Activated naive CD4-positive, alpha-beta T cell treated with Interleukin-2 at 50 U/mL for 16 hours (primary cell): ENCODE data around the gene RHOF.

Source experiments
- DNase-seq: peaks from one replicate; pipeline ENCODE4 v3.0.0-alpha.2; 2020

The RHOF gene

DNA sequence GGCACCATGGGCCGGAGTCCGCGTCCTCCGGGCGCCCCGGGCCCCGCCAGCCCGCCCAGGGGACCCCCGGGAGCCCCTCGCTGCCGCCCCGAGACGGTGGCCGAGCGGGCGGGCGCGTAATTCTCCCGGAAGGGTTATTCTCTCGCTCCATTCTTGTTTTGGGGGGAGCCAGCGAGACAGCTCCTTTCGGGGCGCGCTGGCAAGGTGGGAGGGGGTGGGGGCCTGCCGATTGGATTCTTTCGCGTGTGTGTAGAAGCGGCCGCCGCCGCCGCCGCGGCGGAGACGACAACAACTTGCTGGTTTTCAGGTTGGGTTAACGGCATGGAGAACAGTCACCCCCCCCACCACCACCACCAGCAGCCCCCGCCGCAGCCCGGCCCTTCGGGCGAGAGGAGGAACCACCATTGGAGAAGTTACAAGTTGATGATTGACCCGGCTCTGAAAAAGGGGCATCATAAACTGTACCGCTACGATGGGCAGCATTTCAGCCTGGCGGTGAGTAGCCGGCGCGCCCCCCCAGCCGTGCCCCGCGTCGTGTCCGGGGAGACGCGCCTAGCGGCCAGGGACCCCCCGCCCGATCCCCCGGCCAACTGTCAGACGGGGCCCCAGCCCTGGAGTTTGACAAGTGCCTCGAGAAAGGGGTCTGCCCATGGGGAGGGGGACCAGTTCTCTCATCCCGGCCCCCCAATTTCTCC, 11.1 kb upstream of the RHOF start:
- DNase-seq, result peak; percentile 68

DNA sequence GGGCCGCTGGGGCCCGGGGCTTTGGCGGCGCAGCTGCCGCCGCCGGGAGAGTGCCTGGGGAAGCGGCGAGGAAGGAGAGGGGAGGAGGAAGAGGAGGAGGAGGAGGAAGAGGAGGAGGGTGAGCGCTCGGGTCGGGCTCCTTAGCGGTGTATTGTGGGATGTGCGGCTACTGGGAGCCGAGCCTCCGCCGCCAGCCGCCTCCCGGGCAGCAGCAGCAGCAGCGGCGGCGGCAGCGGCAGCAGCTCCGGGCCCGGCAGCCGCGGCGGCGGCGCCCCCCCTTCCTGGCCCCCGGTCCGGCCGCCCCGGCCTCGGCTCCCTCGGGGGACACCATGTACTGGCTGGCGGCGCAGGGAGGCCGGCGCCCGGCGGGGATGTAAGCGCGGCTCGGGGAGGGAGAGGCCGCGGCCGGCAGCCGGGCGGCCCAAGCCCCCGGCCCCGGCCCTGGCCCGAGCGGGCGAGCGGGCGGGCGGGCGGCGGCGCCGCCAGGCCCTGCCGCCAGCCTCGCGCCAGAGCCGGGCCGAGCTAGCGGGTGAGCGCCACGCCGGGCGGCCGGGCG, 10.5 kb upstream of the RHOF start, which contains the start of gene SETD1B:
Gene SETD1B, plus strand, starts transcription at position 149 of the 556 bp plus-strand sequence. CDS start 729 bp downstream, outside the sequence.
- DNase-seq, result peak; percentile 59

DNA sequence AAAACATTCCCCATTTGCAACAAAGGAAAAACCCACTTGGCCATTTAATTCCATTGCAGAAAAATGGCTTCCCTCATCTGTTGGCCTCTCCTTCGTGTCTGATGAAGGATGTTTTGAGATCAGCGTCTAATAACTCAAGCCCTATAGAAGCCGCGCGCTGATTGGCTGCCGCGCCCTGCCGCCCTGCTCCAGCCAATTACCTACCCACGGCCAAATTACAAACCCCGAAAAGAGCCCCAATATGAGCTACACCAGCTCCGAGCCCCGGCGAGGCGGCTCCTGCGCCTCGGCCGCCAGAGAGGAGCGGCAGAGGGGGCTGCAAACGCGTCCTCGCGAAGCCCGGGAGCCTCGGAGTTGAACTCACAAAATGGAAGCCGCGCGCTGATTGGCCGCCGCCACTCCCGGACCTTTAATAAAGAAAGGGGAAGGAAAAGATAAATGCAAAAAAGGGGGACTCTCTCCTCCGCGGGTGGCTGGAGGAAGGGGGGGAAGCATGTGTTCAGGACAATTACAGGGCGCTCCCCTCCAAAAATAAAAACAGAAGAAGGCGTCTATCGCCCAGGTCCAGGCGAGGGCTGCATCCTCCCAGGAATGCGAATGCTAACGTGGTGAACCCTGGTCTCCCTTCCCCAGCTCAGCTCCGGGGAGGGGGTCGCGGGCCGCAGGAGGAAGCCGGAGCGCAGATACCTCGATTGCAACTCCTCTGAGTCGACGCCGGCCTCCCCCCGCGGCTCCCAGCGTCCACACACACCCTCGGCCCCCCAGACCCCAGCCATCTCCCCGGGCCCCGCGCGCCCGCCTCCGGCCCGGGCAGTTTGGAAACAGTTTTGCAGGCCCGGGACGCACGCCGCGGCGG, 9.6 kb upstream of the RHOF start:
- DNase-seq, result peak; percentile 88

DNA sequence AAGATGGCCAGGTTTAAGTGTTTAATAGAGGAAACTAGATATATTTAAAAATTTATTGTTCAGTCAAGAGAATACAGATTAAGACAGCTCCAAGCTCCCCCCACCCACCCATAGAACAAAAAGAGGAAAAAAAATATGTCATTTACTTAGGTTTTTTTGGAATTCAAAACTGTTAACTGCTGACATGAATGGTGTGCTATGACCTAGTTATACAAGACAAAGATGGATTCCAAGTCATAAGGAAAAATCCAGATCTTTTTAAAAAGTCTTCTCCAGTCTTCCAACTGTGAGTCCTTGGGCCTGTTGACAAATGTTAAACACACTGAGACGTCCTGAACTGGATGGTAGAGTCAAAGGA, 9.0 kb upstream of the RHOF start:
- no peak for DNase-seq

DNA sequence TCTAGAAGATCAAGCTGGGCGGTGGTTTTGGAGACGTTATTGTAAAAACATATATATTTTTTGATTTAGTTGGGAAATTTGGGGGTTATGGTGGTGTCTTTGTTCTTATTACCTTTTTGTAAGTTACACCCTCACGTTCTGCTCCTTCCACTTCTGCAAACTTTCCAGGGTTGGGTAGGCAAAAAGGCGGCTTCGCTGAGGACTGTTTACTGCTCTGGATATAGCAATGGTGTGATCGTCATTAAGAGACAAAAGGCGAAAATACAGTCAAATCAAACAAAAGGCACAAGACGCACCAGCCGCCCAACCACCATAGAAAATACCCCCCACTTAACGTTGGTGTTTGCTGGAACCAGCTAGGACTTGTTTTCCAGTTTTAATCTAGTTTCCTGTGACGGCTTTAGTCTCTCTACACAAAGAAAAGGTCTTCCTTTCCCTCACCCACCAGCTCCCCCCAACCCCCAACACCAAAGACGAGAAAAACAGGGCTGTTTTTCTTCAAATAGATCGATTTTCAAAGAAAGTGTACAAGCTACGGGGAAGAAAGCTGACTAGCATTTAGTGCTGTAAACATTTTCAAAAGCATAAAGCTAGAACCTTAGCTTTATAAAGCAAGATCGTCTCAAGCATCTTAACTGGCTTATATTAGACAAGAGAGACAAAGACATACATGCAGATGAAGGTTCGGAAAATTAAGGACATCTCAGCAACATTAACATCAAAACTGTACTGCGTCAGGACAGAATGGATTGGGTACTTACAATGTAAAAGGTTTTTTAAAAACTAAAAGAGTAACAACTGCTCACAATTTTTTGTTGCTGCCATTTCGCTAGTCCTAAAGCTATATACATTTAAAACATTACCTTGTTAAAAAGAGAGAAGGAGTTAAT, 8.4 kb upstream of the RHOF start:
- peak; percentile 41 for DNase-seq

- DNase-seq, result peak; percentile 74
These were observed 7.5 kb upstream of the RHOF start for GRCh38 chr12:121800694-121801594.

- DNase-seq, result peak; percentile 81
These were observed 6.6 kb upstream of the RHOF start for GRCh38 chr12:121799842-121800693.

- peak; percentile 65 for DNase-seq
These were observed 5.8 kb upstream of the RHOF start for GRCh38 chr12:121799156-121799841.

DNA sequence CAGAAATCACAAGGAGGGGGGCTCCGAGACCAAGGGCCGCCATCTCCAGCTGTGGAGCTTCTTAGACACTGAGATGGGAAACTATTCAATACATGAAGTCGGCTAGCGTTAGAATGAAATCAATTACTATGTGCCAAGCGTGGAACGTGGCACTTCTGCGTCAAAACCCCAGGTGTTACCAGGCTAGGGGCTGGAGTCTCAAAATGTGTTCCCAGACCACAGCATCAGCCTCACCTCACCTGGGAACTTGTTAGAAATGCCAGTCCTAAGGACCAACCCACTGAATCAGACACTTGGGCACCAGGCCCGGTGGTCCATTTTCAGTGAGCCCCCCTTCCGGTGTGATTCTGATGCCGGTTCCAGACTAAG, 5.3 kb upstream of the RHOF start:
- DNase-seq, result no peak

GRCh38 chr12:121797937-121798786, 4.7 kb upstream of the RHOF start:
- no peak for DNase-seq

GRCh38 chr12:121796855-121797751, 3.6 kb upstream of the RHOF start:
- no peak for DNase-seq

DNA sequence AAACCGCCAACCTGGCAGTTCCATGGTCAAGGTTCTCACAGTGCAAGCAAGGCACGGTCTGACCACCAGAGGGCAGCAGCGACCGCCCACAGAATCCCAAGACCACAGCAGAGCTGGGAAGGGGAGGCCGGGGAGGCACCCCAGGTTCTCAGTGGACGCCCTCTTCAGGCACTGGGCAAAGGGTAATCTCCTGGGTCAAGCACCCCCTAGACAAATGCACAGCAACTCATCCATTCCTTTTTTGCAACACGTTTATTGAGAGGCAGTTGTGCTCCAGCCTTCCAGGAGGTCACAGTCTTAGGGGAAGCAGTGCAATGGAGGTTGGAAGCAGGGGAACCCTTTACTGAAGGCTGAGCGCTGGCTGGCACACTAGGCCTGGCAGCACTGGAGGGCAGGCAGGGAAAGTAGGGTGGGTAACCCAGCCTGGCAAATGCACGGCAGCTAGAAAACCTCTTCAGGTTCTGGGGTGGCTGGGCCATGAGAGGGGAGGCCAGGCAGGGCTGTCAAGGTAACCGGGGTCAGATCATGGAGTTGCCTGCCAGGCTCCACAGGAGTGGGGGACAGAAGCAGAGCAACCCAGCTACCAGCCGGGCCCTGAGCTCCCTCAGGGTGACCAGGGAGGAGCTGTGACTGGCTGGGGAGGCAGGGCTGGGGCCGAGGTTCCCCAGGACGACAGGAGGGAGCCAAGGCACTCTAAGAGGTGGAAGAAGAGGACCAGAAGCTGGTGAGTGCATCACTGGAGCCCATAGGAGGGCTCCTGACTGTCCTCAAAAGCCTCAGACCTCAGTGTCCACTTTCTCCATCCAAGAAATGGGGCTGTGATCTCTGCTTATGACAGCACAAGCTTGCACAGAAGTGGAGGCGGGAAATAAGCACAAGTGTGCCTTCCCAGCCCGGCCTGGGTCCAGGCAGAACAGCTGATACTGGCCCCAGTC, 1.8 kb upstream of the RHOF start:
- peak; percentile 86 for DNase-seq

GRCh38 chr12:121794534-121795033, 1.1 kb upstream of the RHOF start:
- no peak for DNase-seq

- DNase-seq, result peak; percentile 96
These were observed 498 bp upstream of the RHOF start for GRCh38 chr12:121793838-121794533.

- DNase-seq, result peak; percentile 66
These were observed 665 bp downstream of the RHOF start for GRCh38 chr12:121792607-121793439.
